IMR-90 (cell line): Measurements from ENCODE around the gene PAPSS2.

ENCODE experiments used
- BHLHE40 ChIP-seq: fragments of 150-350 bp; IDR thresholded peaks from 2 replicates; pipeline ENCODE4 v1.6.1; 2016; ENCODE audit warnings: mild to moderate bottlenecking, low read depth, low read length
- CEBPB ChIP-seq: IDR thresholded peaks from 2 replicates; pipeline ENCODE4 v1.6.1; 2012; ENCODE audit warnings: low read depth, low read length, improper control_type of control experiment
- CHD1 ChIP-seq: IDR thresholded peaks from 2 replicates; pipeline ENCODE4 v1.6.1; 2012; ENCODE audit warnings: low read depth, low read length, improper control_type of control experiment
- CTCF ChIP-seq: conservative IDR thresholded peaks from 2 replicates; pipeline ENCODE4 v1.5.1; 2012; ENCODE audit warnings: mild to moderate bottlenecking, low read depth, low read length, improper control_type of control experiment
- MAFK ChIP-seq: IDR thresholded peaks from 2 replicates; pipeline ENCODE4 v1.6.1; 2012; ENCODE audit warnings: low read depth, low read length, improper control_type of control experiment
- MXI1 ChIP-seq: IDR thresholded peaks from 2 replicates; pipeline ENCODE4 v1.6.1; 2012; ENCODE audit warnings: low read depth, mild to moderate bottlenecking, low read length, moderate library complexity, borderline replicate concordance
- POLR2A ChIP-seq: IDR thresholded peaks from 2 replicates; pipeline ENCODE4 v1.6.1; 2012; ENCODE audit warnings: mild to moderate bottlenecking, low read depth, low read length
- TF ChIP-seq, protein P1 (sequence below): fragments of 150-350 bp; IDR thresholded peaks from 2 replicates; pipeline ENCODE4 v1.6.1; 2017; ENCODE audit warnings: mild to moderate bottlenecking, antibody characterized with exemption, low read length, low read depth

- TF ChIP-seq CTCF = no peak
- TF ChIP-seq MXI1 = no peak
- TF ChIP-seq CEBPB = no peak
- TF ChIP-seq, protein P1, sequence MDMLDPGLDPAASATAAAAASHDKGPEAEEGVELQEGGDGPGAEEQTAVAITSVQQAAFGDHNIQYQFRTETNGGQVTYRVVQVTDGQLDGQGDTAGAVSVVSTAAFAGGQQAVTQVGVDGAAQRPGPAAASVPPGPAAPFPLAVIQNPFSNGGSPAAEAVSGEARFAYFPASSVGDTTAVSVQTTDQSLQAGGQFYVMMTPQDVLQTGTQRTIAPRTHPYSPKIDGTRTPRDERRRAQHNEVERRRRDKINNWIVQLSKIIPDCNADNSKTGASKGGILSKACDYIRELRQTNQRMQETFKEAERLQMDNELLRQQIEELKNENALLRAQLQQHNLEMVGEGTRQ = no peak
- TF ChIP-seq CHD1 = no peak
- TF ChIP-seq BHLHE40 = no peak
- no peak for TF ChIP-seq MAFK
- no peak for TF ChIP-seq POLR2A
These were observed 16.7 kb upstream of the PAPSS2 start for GRCh38 chr10:87642988-87643387.
